A549 treated with GW870086 at 1 μM for 4 hours (cell line): ENCODE data around the gene TMEM86B. TPM values are rescaled to one million over a fixed set of nuclear protein-coding genes. Genes with fewer than 3 reads are reported as not detected.

Experiments
- total RNA-seq: library from RNA; stranded (reverse); fragments of 200-300 nt; extraction: Qiagen RNA extraction; gene quantifications from 5 replicates; pipeline ENCODE4 v1.2.3, GENCODE V29; 2022; ENCODE audit warnings: low read depth

TMEM86B gene
- total RNA-seq: 3.1 to 5.3 TPM (median 4.1 TPM) in 5 replicates

GRCh38 chr19:55228403-55229031, at the start of gene TMEM86B:
Gene TMEM86B, minus strand, starts transcription at chr19:55228763. Its CDS starts 22 bp downstream, at chr19:55228741.

GRCh38 chr19:55258828-55259539, 30.4 kb upstream of the TMEM86B start, which contains the start of gene PPP6R1:
Gene PPP6R1, minus strand, starts transcription at chr19:55259017. Its CDS starts 11,914 bp downstream, at chr19:55247103.

GRCh38 chr19:55208880-55209692, 19.5 kb downstream of the TMEM86B start, which contains the start of gene PTPRH:
Gene PTPRH, minus strand, starts transcription at chr19:55209501. Its CDS starts 68 bp downstream, at chr19:55209433.

GRCh38 chr19:55179606-55180484, 48.7 kb downstream of the TMEM86B start, which contains the start of gene SYT5:
Gene SYT5, minus strand, starts transcription at chr19:55180289. Its CDS starts 1,248 bp downstream, at chr19:55179041.

Other genes with a start within 250 kb of the TMEM86B start
- 0.08 to 0.22 TPM (median 0.17 TPM) in 4 of 5 replicates, not detected in the other for gene GP6, start 190.5 kb downstream of the TMEM86B start, total RNA-seq
- gene RDH13, start 165.6 kb downstream of the TMEM86B start, total RNA-seq: 15.2 to 22.6 TPM (median 20.6 TPM) in 5 replicates
- gene EPS8L1, start 152.9 kb downstream of the TMEM86B start, total RNA-seq: 5.0 to 6.5 TPM (median 5.9 TPM) in 5 replicates
- gene PPP1R12C, start 111.1 kb downstream of the TMEM86B start, total RNA-seq: 55.9 to 88.0 TPM (median 82.4 TPM) in 5 replicates
- gene TNNT1, start 79.6 kb downstream of the TMEM86B start, total RNA-seq: 115 to 148 TPM (median 130 TPM) in 5 replicates
- gene TNNI3, start 71.0 kb downstream of the TMEM86B start, total RNA-seq: 5.9 to 9.6 TPM (median 8.0 TPM) in 5 replicates
- gene DNAAF3, start 62.1 kb downstream of the TMEM86B start, total RNA-seq: 3.7 to 7.7 TPM (median 5.7 TPM) in 5 replicates
- gene SYT5, start 48.5 kb downstream of the TMEM86B start, total RNA-seq: 1.9 to 4.8 TPM (median 4.0 TPM) in 5 replicates
- 2.7 to 5.3 TPM (median 5.1 TPM) in 5 replicates for gene PTPRH, start 19.3 kb downstream of the TMEM86B start, total RNA-seq
- 84.5 to 118 TPM (median 109 TPM) in 5 replicates for gene PPP6R1, start 30.3 kb upstream of the TMEM86B start, total RNA-seq
- 120 to 145 TPM (median 138 TPM) in 5 replicates for gene HSPBP1, start 51.3 kb upstream of the TMEM86B start, total RNA-seq
- 2.5 to 4.3 TPM (median 4.1 TPM) in 5 replicates for gene BRSK1, start 55.2 kb upstream of the TMEM86B start, total RNA-seq
- not detected in 5 replicates for gene TMEM150B, start 96.6 kb upstream of the TMEM86B start, total RNA-seq
- gene KMT5C, start 111.1 kb upstream of the TMEM86B start, total RNA-seq: 3.7 to 7.5 TPM (median 5.9 TPM) in 5 replicates
- gene COX6B2, start 126.0 kb upstream of the TMEM86B start, total RNA-seq: 0.57 to 1.2 TPM (median 0.81 TPM) in 5 replicates
- 0.08 to 0.33 TPM (median 0.13 TPM) in 5 replicates for gene GARIN5B, start 134.5 kb upstream of the TMEM86B start, total RNA-seq
- gene IL11, start 141.7 kb upstream of the TMEM86B start, total RNA-seq: 14.5 to 19.3 TPM (median 18.6 TPM) in 5 replicates
- gene TMEM190, start 148.1 kb upstream of the TMEM86B start, total RNA-seq: 0.94 to 2.2 TPM (median 1.7 TPM) in 5 replicates
- gene TMEM238, start 155.5 kb upstream of the TMEM86B start, total RNA-seq: 2.8 to 9.2 TPM (median 7.0 TPM) in 5 replicates
- gene RPL28, start 157.2 kb upstream of the TMEM86B start, total RNA-seq: 2,491 to 3,078 TPM (median 2,623 TPM) in 5 replicates
- 343 to 483 TPM (median 443 TPM) in 5 replicates for gene UBE2S, start 179.0 kb upstream of the TMEM86B start, total RNA-seq
- gene SHISA7, start 214.5 kb upstream of the TMEM86B start, total RNA-seq: not detected in 5 replicates
- gene ISOC2, start 232.9 kb upstream of the TMEM86B start, total RNA-seq: 51.3 to 61.4 TPM (median 58.4 TPM) in 5 replicates
- gene C19orf85, start 236.0 kb upstream of the TMEM86B start, total RNA-seq: not detected in 5 replicates
- gene ZNF628, start 247.9 kb upstream of the TMEM86B start, total RNA-seq: 4.5 to 7.2 TPM (median 6.7 TPM) in 5 replicates